GM19043 (cell line): Measurements from ENCODE around the gene RPL5.
"Not testable (repeated sequence)": the region's sequence is repeated elsewhere in the genome, so short reads cannot be mapped to it uniquely, and the experiment has no call there.

Experiments
- ATAC-seq: cut with Tn5 transposase; IDR thresholded peaks from one replicate; pipeline ENCODE4 v1.9.1; 2021; ENCODE audit warnings: low read depth; ENCODE audit not compliant: unreplicated experiment

Gene RPL5

GRCh38 chr1:92831762-92832536, at the start of gene RPL5:
Gene RPL5 (plus strand): TSS chr1:92832040. CDS start chr1:92832115, 75 bp downstream.
- peak; percentile 94 for ATAC-seq

- ATAC-seq, result not testable (repeated sequence)
These were observed 48.3 kb upstream of the RPL5 start for GRCh38 chr1:92783550-92783949.

GRCh38 chr1:92784021-92784638, 47.7 kb upstream of the RPL5 start:
- ATAC-seq, result peak; percentile 2

- ATAC-seq, result peak; percentile 89
These were observed 47.0 kb upstream of the RPL5 start, which contains the start of gene EVI5 for GRCh38 chr1:92784639-92785500. Gene EVI5 (minus strand): TSS chr1:92785108. CDS start chr1:92736546, 48,562 bp downstream.

GRCh38 chr1:92786111-92786901, 45.5 kb upstream of the RPL5 start:
- ATAC-seq, result no peak

GRCh38 chr1:92790081-92790480, 41.8 kb upstream of the RPL5 start:
- ATAC-seq, result no peak

GRCh38 chr1:92790867-92791266, 41.0 kb upstream of the RPL5 start:
- ATAC-seq, result no peak

- ATAC-seq, result no peak
These were observed 40.3 kb upstream of the RPL5 start for GRCh38 chr1:92791487-92792066.

- ATAC-seq, result no peak
These were observed 39.5 kb upstream of the RPL5 start for GRCh38 chr1:92792340-92792782.

- ATAC-seq, result no peak
These were observed 36.7 kb upstream of the RPL5 start for GRCh38 chr1:92795166-92795565.

GRCh38 chr1:92797297-92797696, 34.5 kb upstream of the RPL5 start:
- ATAC-seq, result no peak

GRCh38 chr1:92797961-92798360, 33.9 kb upstream of the RPL5 start:
- no peak for ATAC-seq

- ATAC-seq, result no peak
These were observed 28.5 kb upstream of the RPL5 start for GRCh38 chr1:92803140-92803887.

- no peak for ATAC-seq
These were observed 27.1 kb upstream of the RPL5 start for GRCh38 chr1:92804721-92805201.

GRCh38 chr1:92805216-92805615, 26.6 kb upstream of the RPL5 start:
- no peak for ATAC-seq

- no peak for ATAC-seq
These were observed 23.5 kb upstream of the RPL5 start for GRCh38 chr1:92808381-92808780.

GRCh38 chr1:92816732-92817131, 15.1 kb upstream of the RPL5 start:
- ATAC-seq, result no peak

- no peak for ATAC-seq
These were observed 14.6 kb upstream of the RPL5 start for GRCh38 chr1:92817137-92817697.
